ENCODE measurements around the gene PKN1. TPM values are rescaled to one million over a fixed set of nuclear protein-coding genes. Genes with fewer than 3 reads are reported as not detected.

The PKN1 gene
- total and polyA plus RNA-seq, 9 of the 15 experiments (the other 6 are each of a cell fraction or from before 2014, with no cell fraction given), result 0.30 to 228 (median 77.5) TPM

DNA sequence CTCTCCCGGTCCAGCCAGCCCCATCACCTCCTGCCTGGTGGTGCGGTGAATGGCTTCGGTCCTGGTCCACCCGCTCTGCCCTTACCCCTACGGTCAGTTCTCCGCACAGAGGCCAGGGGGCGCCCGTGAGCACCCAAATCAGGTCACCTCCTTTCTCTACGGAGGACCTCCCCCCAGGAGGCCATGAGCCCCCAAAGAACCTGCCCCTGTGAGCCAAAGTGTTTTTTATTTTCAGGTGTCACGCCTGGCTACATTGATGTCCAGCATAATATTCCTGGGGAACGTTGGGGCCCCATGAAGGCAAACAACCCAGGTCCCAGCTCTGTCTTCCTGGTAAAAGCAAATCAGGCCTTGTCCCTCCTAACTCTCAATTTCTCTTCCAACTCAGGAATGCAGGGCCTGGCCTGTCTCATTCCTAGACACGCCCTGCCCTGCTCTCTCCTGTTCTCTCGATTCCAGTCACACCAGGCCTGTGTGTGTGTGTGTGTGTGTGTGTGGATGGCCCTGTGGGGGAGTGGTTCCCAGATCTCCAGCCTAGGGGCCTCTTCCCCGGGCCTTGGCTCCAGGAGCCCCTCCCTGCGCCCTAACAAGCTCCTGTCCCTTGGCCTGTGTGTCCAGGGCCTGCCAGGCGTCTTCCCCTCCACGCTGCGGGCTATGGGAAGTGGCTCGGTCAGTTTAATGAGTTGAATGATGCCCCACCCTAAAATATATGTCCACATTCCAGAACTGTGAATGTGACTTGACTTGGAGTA lies 72.6 kb downstream of the PKN1 start (continued):
- TF ChIP-seq SIN3A (IDR thresholded peaks at IDR 0.05; ENCODE audit: borderline replicate concordance in 2 of 2, control insufficient read depth in 1 of 2, low read depth in 2 of 2, low read length in 2 of 2) (peak in 1 of 2 experiments; percentile 20; a peak in 1 of 4 replicates), MAFG (tag; conservative IDR thresholded peaks at IDR 0.05) (no peak), ATF7 (IDR thresholded peaks at IDR 0.05) (peak; percentile 48; the same call in 1 of the 2 replicates), LCOR (CRISPR knock-in tag; IDR thresholded peaks at IDR 0.05) (0 out of 2 replicates have a peak, but pooled peaks have one; percentile 26), HEY1 (CRISPR knock-in tag; IDR thresholded peaks at IDR 0.05; ENCODE audit: borderline replicate concordance) (no peak), RB1 (IDR thresholded peaks at IDR 0.05; ENCODE audit: low read depth) (no peak), EGR1 (conservative IDR thresholded peaks at IDR 0.05) (no peak), SMARCA4 (IDR thresholded peaks at IDR 0.05) (no peak), ZFX (CRISPR knock-in tag; IDR thresholded peaks at IDR 0.05) (peak; percentile 36; the same call in 1 of the 2 replicates), TAF7 (tag; IDR thresholded peaks at IDR 0.05) (no peak), GABPB2 (CRISPR knock-in tag; conservative IDR thresholded peaks at IDR 0.05) (no peak), SREBF2 (CRISPR knock-in tag; IDR thresholded peaks at IDR 0.05) (no peak), DPF2 (IDR thresholded peaks at IDR 0.05) (no peak), PBX2 (CRISPR knock-in tag; IDR thresholded peaks at IDR 0.05; ENCODE audit: low read depth) (no peak), PBX2 (tag; conservative IDR thresholded peaks at IDR 0.05; ENCODE audit: low read depth) (no peak)
- TF ChIP-seq, protein P1, sequence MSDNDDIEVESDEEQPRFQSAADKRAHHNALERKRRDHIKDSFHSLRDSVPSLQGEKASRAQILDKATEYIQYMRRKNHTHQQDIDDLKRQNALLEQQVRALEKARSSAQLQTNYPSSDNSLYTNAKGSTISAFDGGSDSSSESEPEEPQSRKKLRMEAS (CRISPR knock-in tag; IDR thresholded peaks at IDR 0.05), result no peak
